Endometrium (tissue), 2 donors: Measurements from ENCODE around the gene YAE1.
"Not testable (repeated sequence)": the region's sequence is repeated elsewhere in the genome, so short reads cannot be mapped to it uniquely, and the experiment has no call there.

Experiments
- FAIRE-seq: peaks from 2 replicates; lab custom pipeline; 2012; peaks lifted over from hg19 to GRCh38; lab: Jason Lieb, UNC
- donor health status: control.
- donor health status: control.

The YAE1 gene

GRCh38 chr7:39566023-39566921, at the start of gene YAE1:
Gene YAE1, plus strand, starts transcription at chr7:39566404. Its CDS starts 15 bp downstream, at chr7:39566419.
- no peak for FAIRE-seq

- no peak for FAIRE-seq
These were observed 49.7 kb upstream of the YAE1 start for GRCh38 chr7:39516498-39516897.

- no peak for FAIRE-seq
These were observed 49.0 kb upstream of the YAE1 start for GRCh38 chr7:39517240-39517639.

GRCh38 chr7:39525926-39526325, 40.3 kb upstream of the YAE1 start:
- no peak for FAIRE-seq

GRCh38 chr7:39526666-39527065, 39.5 kb upstream of the YAE1 start:
- FAIRE-seq = no peak

- no peak for FAIRE-seq
These were observed 38.9 kb upstream of the YAE1 start for GRCh38 chr7:39527296-39527695.

GRCh38 chr7:39527951-39528350, 38.3 kb upstream of the YAE1 start:
- FAIRE-seq = no peak

GRCh38 chr7:39528849-39529248, 37.4 kb upstream of the YAE1 start:
- FAIRE-seq = no peak

GRCh38 chr7:39529582-39529981, 36.6 kb upstream of the YAE1 start:
- FAIRE-seq = no peak

GRCh38 chr7:39530971-39531370, 35.2 kb upstream of the YAE1 start:
- no peak for FAIRE-seq

GRCh38 chr7:39531818-39532217, 34.4 kb upstream of the YAE1 start:
- FAIRE-seq = no peak

GRCh38 chr7:39532832-39533231, 33.4 kb upstream of the YAE1 start:
- FAIRE-seq = no peak

- no peak for FAIRE-seq
These were observed 31.6 kb upstream of the YAE1 start for GRCh38 chr7:39534599-39534998.

GRCh38 chr7:39535064-39535463, 31.1 kb upstream of the YAE1 start:
- FAIRE-seq = no peak

- no peak for FAIRE-seq
These were observed 30.5 kb upstream of the YAE1 start for GRCh38 chr7:39535720-39536119.

- FAIRE-seq = no peak
These were observed 29.3 kb upstream of the YAE1 start for GRCh38 chr7:39536951-39537350.

GRCh38 chr7:39539816-39540215, 26.4 kb upstream of the YAE1 start:
- no peak for FAIRE-seq

- FAIRE-seq = no peak
These were observed 25.9 kb upstream of the YAE1 start for GRCh38 chr7:39540320-39540719.

GRCh38 chr7:39541511-39541910, 24.7 kb upstream of the YAE1 start:
- no peak for FAIRE-seq

- not testable (repeated sequence) for FAIRE-seq
These were observed 21.4 kb upstream of the YAE1 start for GRCh38 chr7:39544774-39545173.

- no peak for FAIRE-seq
These were observed 18.9 kb upstream of the YAE1 start for GRCh38 chr7:39547336-39547735.

GRCh38 chr7:39550411-39550810, 15.8 kb upstream of the YAE1 start:
- no peak for FAIRE-seq

GRCh38 chr7:39553436-39553835, 12.8 kb upstream of the YAE1 start:
- no peak for FAIRE-seq

- FAIRE-seq = no peak
These were observed 11.5 kb upstream of the YAE1 start for GRCh38 chr7:39554583-39555165.
